Measurements from ENCODE around the gene CORIN.
A peak's percentile ranks its signal among the peaks of the same experiment; 100 is the strongest.

GRCh38 chr4:47704693-47705325 is 133.1 kb downstream of the CORIN start:
- TF ChIP-seq, protein P1, sequence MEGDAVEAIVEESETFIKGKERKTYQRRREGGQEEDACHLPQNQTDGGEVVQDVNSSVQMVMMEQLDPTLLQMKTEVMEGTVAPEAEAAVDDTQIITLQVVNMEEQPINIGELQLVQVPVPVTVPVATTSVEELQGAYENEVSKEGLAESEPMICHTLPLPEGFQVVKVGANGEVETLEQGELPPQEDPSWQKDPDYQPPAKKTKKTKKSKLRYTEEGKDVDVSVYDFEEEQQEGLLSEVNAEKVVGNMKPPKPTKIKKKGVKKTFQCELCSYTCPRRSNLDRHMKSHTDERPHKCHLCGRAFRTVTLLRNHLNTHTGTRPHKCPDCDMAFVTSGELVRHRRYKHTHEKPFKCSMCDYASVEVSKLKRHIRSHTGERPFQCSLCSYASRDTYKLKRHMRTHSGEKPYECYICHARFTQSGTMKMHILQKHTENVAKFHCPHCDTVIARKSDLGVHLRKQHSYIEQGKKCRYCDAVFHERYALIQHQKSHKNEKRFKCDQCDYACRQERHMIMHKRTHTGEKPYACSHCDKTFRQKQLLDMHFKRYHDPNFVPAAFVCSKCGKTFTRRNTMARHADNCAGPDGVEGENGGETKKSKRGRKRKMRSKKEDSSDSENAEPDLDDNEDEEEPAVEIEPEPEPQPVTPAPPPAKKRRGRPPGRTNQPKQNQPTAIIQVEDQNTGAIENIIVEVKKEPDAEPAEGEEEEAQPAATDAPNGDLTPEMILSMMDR (IDR thresholded peaks at IDR 0.05): peak in 1 of 7 experiments; percentile 21
- TF ChIP-seq POLR2A (IDR thresholded peaks at IDR 0.05): no peak
- no peak for TF ChIP-seq POLR2AphosphoS5 (IDR thresholded peaks at IDR 0.05)
- TF ChIP-seq EP300 (IDR thresholded peaks at IDR 0.05): no peak

Data from stomach (tissue), 4 donors.